GM23338 (cell line): Measurements from ENCODE around the gene TRPM7.

Experiments
- EZH2 ChIP-seq: fragments of 200-600 bp; sonication (generic); IDR thresholded peaks from one replicate; pipeline ENCODE4 v1.8.0; 2017; ENCODE audit warnings: antibody characterized with exemption, mild to moderate bottlenecking, low read depth; ENCODE audit not compliant: unreplicated experiment
- EZH2phosphoT487 ChIP-seq: fragments of 200-600 bp; sonication (generic); IDR thresholded peaks from one replicate; pipeline ENCODE4 v1.8.1; 2018; ENCODE audit warnings: antibody characterized with exemption; ENCODE audit not compliant: unreplicated experiment
- JUNB ChIP-seq: IDR thresholded peaks from one replicate; pipeline ENCODE4 v1.6.1; 2016; ENCODE audit warnings: antibody characterized with exemption; ENCODE audit not compliant: unreplicated experiment
- NANOG ChIP-seq: IDR thresholded peaks from 2 replicates; pipeline ENCODE4 v1.6.1; 2016; ENCODE audit warnings: antibody characterized with exemption, borderline replicate concordance
- POLR2AphosphoS5 ChIP-seq: IDR thresholded peaks from 2 replicates; pipeline ENCODE4 v1.6.1; 2016; ENCODE audit warnings: antibody characterized with exemption, low read depth
- REST ChIP-seq: IDR thresholded peaks from one replicate; pipeline ENCODE4 v1.6.1; 2018; ENCODE audit warnings: antibody characterized with exemption; ENCODE audit not compliant: unreplicated experiment
- TF ChIP-seq, protein P1 (sequence below), 2 experiments: fragments of 200-600 bp in 1 of 2; sonication (generic) in 1 of 2; conservative IDR thresholded peaks; 2 replicates each; pipeline versions ENCODE4 v1.5.1 to v1.6.1; 2016 to 2017; ENCODE audit warnings: antibody characterized with exemption in 2 of 2, low read depth in 2 of 2, mild to moderate bottlenecking in 2 of 2, moderate library complexity in 1 of 2
- TF ChIP-seq, protein P2 (sequence below): IDR thresholded peaks from 2 replicates; pipeline ENCODE4 v1.6.1; 2016; ENCODE audit warnings: antibody characterized with exemption

- TF ChIP-seq, protein P1, sequence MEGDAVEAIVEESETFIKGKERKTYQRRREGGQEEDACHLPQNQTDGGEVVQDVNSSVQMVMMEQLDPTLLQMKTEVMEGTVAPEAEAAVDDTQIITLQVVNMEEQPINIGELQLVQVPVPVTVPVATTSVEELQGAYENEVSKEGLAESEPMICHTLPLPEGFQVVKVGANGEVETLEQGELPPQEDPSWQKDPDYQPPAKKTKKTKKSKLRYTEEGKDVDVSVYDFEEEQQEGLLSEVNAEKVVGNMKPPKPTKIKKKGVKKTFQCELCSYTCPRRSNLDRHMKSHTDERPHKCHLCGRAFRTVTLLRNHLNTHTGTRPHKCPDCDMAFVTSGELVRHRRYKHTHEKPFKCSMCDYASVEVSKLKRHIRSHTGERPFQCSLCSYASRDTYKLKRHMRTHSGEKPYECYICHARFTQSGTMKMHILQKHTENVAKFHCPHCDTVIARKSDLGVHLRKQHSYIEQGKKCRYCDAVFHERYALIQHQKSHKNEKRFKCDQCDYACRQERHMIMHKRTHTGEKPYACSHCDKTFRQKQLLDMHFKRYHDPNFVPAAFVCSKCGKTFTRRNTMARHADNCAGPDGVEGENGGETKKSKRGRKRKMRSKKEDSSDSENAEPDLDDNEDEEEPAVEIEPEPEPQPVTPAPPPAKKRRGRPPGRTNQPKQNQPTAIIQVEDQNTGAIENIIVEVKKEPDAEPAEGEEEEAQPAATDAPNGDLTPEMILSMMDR (conservative IDR thresholded peaks at IDR 0.05; ENCODE audit: low read depth in 2 of 2), result no peak
- TF ChIP-seq POLR2AphosphoS5 (no peak), NANOG (no peak), REST (no peak), JUNB (no peak), EZH2 (no peak), EZH2phosphoT487 (no peak)
- TF ChIP-seq, protein P2, sequence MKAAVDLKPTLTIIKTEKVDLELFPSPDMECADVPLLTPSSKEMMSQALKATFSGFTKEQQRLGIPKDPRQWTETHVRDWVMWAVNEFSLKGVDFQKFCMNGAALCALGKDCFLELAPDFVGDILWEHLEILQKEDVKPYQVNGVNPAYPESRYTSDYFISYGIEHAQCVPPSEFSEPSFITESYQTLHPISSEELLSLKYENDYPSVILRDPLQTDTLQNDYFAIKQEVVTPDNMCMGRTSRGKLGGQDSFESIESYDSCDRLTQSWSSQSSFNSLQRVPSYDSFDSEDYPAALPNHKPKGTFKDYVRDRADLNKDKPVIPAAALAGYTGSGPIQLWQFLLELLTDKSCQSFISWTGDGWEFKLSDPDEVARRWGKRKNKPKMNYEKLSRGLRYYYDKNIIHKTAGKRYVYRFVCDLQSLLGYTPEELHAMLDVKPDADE, result no peak
Measured at GRCh38 chr15:50702762-50703334, 16.3 kb upstream of the TRPM7 start.
